ENCODE data around the gene TMEM60. TPM values are rescaled to one million over a fixed set of nuclear protein-coding genes. Genes with fewer than 3 reads are reported as not detected.

Gene TMEM60
- total RNA-seq, 3 donors from 2014 or later (not counting 1 experiment from before 2014, with no cell fraction given), result 3.4 to 5.2 (median 3.9) TPM

- peaks cover 8% of the 10 kb centered on the region for H3K4me1 ChIP-seq (ENCODE audit: control insufficient read depth, insufficient read depth, low read length)
- DNase-seq (no peak), ATAC-seq (no peak)
- Mint-ChIP-seq H3K27ac (no peak overlapping the region), H3K4me3 (no peak overlapping the region), H3K36me3 (peaks cover 32% of the 10 kb centered on the region), H3K9me3 (peaks cover 8 to 14% of the 10 kb centered on the region in 2 donors), H3K27me3 (ENCODE audit: low read depth in 2 of 2) (no peaks in the 10 kb centered on the region), H3K4me1 (peaks cover 30 to 37% of the 10 kb centered on the region in 2 donors)
- no peak overlapping the region for H3K27ac ChIP-seq (ENCODE audit: low read length)
- peaks cover 36% of the 10 kb centered on the region for H3K9me3 ChIP-seq (ENCODE audit: control insufficient read depth, insufficient read depth, low read length)
- TF ChIP-seq, protein P1, sequence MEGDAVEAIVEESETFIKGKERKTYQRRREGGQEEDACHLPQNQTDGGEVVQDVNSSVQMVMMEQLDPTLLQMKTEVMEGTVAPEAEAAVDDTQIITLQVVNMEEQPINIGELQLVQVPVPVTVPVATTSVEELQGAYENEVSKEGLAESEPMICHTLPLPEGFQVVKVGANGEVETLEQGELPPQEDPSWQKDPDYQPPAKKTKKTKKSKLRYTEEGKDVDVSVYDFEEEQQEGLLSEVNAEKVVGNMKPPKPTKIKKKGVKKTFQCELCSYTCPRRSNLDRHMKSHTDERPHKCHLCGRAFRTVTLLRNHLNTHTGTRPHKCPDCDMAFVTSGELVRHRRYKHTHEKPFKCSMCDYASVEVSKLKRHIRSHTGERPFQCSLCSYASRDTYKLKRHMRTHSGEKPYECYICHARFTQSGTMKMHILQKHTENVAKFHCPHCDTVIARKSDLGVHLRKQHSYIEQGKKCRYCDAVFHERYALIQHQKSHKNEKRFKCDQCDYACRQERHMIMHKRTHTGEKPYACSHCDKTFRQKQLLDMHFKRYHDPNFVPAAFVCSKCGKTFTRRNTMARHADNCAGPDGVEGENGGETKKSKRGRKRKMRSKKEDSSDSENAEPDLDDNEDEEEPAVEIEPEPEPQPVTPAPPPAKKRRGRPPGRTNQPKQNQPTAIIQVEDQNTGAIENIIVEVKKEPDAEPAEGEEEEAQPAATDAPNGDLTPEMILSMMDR (IDR thresholded peaks at IDR 0.05), result no peak
- WGBS (ENCODE audit: insufficient coverage), result 100% methylated on average over 3 of the region's 5 CpGs
- intact Hi-C loops (cut with micrococcal nuclease), result no loop called here
- no peaks in the 10 kb centered on the region for H3K36me3 ChIP-seq (ENCODE audit: control insufficient read depth, insufficient read depth, low read length)
- H3K27me3 ChIP-seq (ENCODE audit: control insufficient read depth, insufficient read depth, low read length), result no peaks in the 10 kb centered on the region
- H3K4me3 ChIP-seq (ENCODE audit: low read length), result no peak overlapping the region
Observed at GRCh38 chr7:77824636-77825035, 26.4 kb upstream of the TMEM60 start.

DNA sequence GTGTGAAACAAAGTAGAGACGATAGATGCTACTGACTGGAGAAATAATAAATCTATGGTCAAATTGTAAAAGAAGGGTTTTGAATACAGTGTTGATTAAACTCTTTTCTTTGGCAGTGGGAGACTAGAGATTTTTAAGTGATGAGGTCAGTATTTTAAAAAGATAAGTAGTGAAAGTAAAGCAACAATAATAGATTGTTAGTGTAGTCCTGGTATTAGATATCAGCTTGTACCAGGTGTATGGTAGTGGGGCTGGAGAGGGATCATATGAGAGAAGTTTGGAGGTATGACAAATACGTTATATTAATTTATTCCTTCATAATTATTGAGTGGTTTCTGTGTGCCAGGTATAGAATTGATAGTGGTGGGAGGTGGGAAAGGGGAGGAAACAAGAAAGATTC is 25.6 kb upstream of the TMEM60 start:
- DNase-seq (no peak), ATAC-seq (no peak)
- Histone ChIP-seq H3K4me3 (ENCODE audit: low read length) (no peak overlapping the region), H3K36me3 (ENCODE audit: control insufficient read depth, insufficient read depth, low read length) (no peaks in the 10 kb centered on the region), H3K9me3 (ENCODE audit: control insufficient read depth, insufficient read depth, low read length) (peaks cover 37% of the 10 kb centered on the region), H3K27me3 (ENCODE audit: control insufficient read depth, insufficient read depth, low read length) (no peaks in the 10 kb centered on the region), H3K4me1 (ENCODE audit: control insufficient read depth, insufficient read depth, low read length) (peaks cover 8% of the 10 kb centered on the region), H3K27ac (ENCODE audit: low read length) (peak overlapping the region; percentile 72)
- intact Hi-C loops (cut with micrococcal nuclease), result no loop called here
- Mint-ChIP-seq H3K4me3 (no peak overlapping the region), H3K27me3 (ENCODE audit: low read depth in 2 of 2) (no peaks in the 10 kb centered on the region), H3K36me3 (peaks cover 40% of the 10 kb centered on the region), H3K9me3 (peaks cover 11 to 18% of the 10 kb centered on the region in 2 donors), H3K4me1 (peaks cover 30 to 37% of the 10 kb centered on the region in 2 donors), H3K27ac (no peak overlapping the region)
- TF ChIP-seq, protein P1 (IDR thresholded peaks at IDR 0.05), result no peak
- 72% methylated on average over 1 of the region's 2 CpGs for WGBS (ENCODE audit: insufficient coverage)

- Mint-ChIP-seq H3K36me3 (peaks cover 50% of the 10 kb centered on the region), H3K4me1 (peaks cover 31 to 37% of the 10 kb centered on the region in 2 donors), H3K9me3 (peaks cover 11 to 20% of the 10 kb centered on the region in 2 donors), H3K27me3 (ENCODE audit: low read depth in 2 of 2) (no peaks in the 10 kb centered on the region), H3K4me3 (no peak overlapping the region), H3K27ac (no peak overlapping the region)
- Histone ChIP-seq H3K27ac (ENCODE audit: low read length) (no peak overlapping the region), H3K9me3 (ENCODE audit: control insufficient read depth, insufficient read depth, low read length) (peaks cover 37% of the 10 kb centered on the region), H3K4me3 (ENCODE audit: low read length) (no peak overlapping the region), H3K27me3 (ENCODE audit: control insufficient read depth, insufficient read depth, low read length) (no peaks in the 10 kb centered on the region), H3K36me3 (ENCODE audit: control insufficient read depth, insufficient read depth, low read length) (no peaks in the 10 kb centered on the region), H3K4me1 (ENCODE audit: control insufficient read depth, insufficient read depth, low read length) (peaks cover 8% of the 10 kb centered on the region)
- DNase-seq (no peak), ATAC-seq (no peak)
- 50% methylated on average over 1 of the region's 1 CpG for WGBS (ENCODE audit: insufficient coverage)
- intact Hi-C loops (cut with micrococcal nuclease), result no loop called here
- TF ChIP-seq, protein P1 (IDR thresholded peaks at IDR 0.05), result no peak
Observed at GRCh38 chr7:77822269-77822668, 24.0 kb upstream of the TMEM60 start.

- no peaks in the 10 kb centered on the region for H3K36me3 ChIP-seq (ENCODE audit: control insufficient read depth, insufficient read depth, low read length)
- Mint-ChIP-seq H3K27me3 (ENCODE audit: low read depth in 2 of 2) (no peaks in the 10 kb centered on the region), H3K4me1 (peaks cover 27 to 29% of the 10 kb centered on the region in 2 donors), H3K27ac (no peak overlapping the region), H3K36me3 (peaks cover 59% of the 10 kb centered on the region), H3K9me3 (peaks cover 11 to 23% of the 10 kb centered on the region in 2 donors), H3K4me3 (no peak overlapping the region)
- H3K9me3 ChIP-seq (ENCODE audit: control insufficient read depth, insufficient read depth, low read length), result peaks cover 32% of the 10 kb centered on the region
- TF ChIP-seq, protein P1 (IDR thresholded peaks at IDR 0.05), result no peak
- DNase-seq (no peak), ATAC-seq (no peak)
- peaks cover 8% of the 10 kb centered on the region for H3K4me1 ChIP-seq (ENCODE audit: control insufficient read depth, insufficient read depth, low read length)
- 100% methylated on average over 1 of the region's 2 CpGs for WGBS (ENCODE audit: insufficient coverage)
- H3K4me3 ChIP-seq (ENCODE audit: low read length), result no peak overlapping the region
- intact Hi-C loops (cut with micrococcal nuclease), result no loop called here
- H3K27me3 ChIP-seq (ENCODE audit: control insufficient read depth, insufficient read depth, low read length), result no peaks in the 10 kb centered on the region
- H3K27ac ChIP-seq (ENCODE audit: low read length), result no peak overlapping the region
Observed at GRCh38 chr7:77820967-77821366, 22.7 kb upstream of the TMEM60 start.

All from natural killer cell (primary cell).